ENCODE data around the gene BBC3.

GRCh38 chr19:47176071-47176626 lies 54.9 kb downstream of the BBC3 start:
- TF ChIP-seq POLR2A (IDR thresholded peaks at IDR 0.05; ENCODE audit: low read depth, low read length) (no peak), CTCF (conservative IDR thresholded peaks at IDR 0.05; ENCODE audit: low read depth, low read length) (no peak), MAFK (IDR thresholded peaks at IDR 0.05; ENCODE audit: low read depth, low read length) (0 out of 2 replicates have a peak, but pooled peaks have one; percentile 0), CEBPB (IDR thresholded peaks at IDR 0.05; ENCODE audit: low read depth, low read length) (peak; percentile 16; the same call in 1 of the 2 replicates), SMC3 (IDR thresholded peaks at IDR 0.05; ENCODE audit: low read depth, low read length) (0 out of 2 replicates have a peak, but pooled peaks have one; percentile 7), RAD21 (IDR thresholded peaks at IDR 0.05; ENCODE audit: low read length) (no peak), ELK1 (IDR thresholded peaks at IDR 0.05; ENCODE audit: borderline replicate concordance, low read depth, low read length) (no peak), RFX5 (IDR thresholded peaks at IDR 0.05; ENCODE audit: low read depth, low read length) (no peak), BHLHE40 (IDR thresholded peaks at IDR 0.05; ENCODE audit: low read depth, low read length) (0 out of 2 replicates have a peak, but pooled peaks have one; percentile 23), RCOR1 (IDR thresholded peaks at IDR 0.05; ENCODE audit: insufficient replicate concordance, low read length) (peak; percentile 81), FOS (IDR thresholded peaks at IDR 0.05; ENCODE audit: low read depth, low read length) (peak; percentile 47; the same call in 1 of the 2 replicates)
